Spleen (tissue), 11 donors: ENCODE measurements around the gene KDM4F. TPM values are rescaled to one million over a fixed set of nuclear protein-coding genes. Genes with fewer than 3 reads are reported as not detected.
A peak's percentile ranks its signal among the peaks of the same experiment; 100 is the strongest.
"Not testable (repeated sequence)": the region's sequence is repeated elsewhere in the genome, so short reads cannot be mapped to it uniquely, and the experiment has no call there.

Experiments
- DNase-seq: peaks from one replicate; pipeline ENCODE4 v3.0.0-alpha.2; 2020
- H3K27ac ChIP-seq, 8 donors: fragments of 200-600 bp; sonication (generic) in 7 of 8; 1 replicate in 4 of 8; 2 replicates in 4 of 8; pipeline versions ENCODE4 v1.5.0 to v1.8.0; 2016 to 2021; ENCODE audit warnings: inconsistent platforms in 4 of 8, mild to moderate bottlenecking in 4 of 8, moderate library complexity in 1 of 8
- H3K27me3 ChIP-seq, 7 donors: fragments of 200-600 bp; sonication (generic) in 6 of 7; replicated peaks in 1 of 7; 1 replicate in 4 of 7; 2 replicates in 3 of 7; pipeline versions ENCODE4 v1.5.0 to v1.8.0; 2016 to 2021; ENCODE audit warnings: inconsistent platforms in 3 of 7, mild to moderate bottlenecking in 1 of 7
- H3K36me3 ChIP-seq, 6 donors: fragments of 200-600 bp; sonication (generic) in 5 of 6; 1 replicate in 4 of 6; 2 replicates in 2 of 6; pipeline versions ENCODE4 v1.5.0 to v1.8.0; 2016 to 2021; ENCODE audit warnings: inconsistent platforms in 2 of 6
- H3K4me1 ChIP-seq, 6 donors: fragments of 200-600 bp; sonication (generic) in 5 of 6; 1 replicate in 3 of 6; 2 replicates in 3 of 6; pipeline versions ENCODE4 v1.5.0 to v1.8.0; 2016 to 2021; ENCODE audit warnings: inconsistent platforms in 3 of 6
- H3K4me3 ChIP-seq, 8 donors: fragments of 200-600 bp; sonication (generic) in 7 of 8; 1 replicate in 4 of 8; 2 replicates in 4 of 8; pipeline versions ENCODE4 v1.5.0 to v1.8.0; 2016 to 2021; ENCODE audit warnings: inconsistent platforms in 4 of 8, mild to moderate bottlenecking in 4 of 8, moderate library complexity in 2 of 8
- H3K9me3 ChIP-seq, 8 donors: fragments of 200-600 bp; sonication (generic) in 7 of 8; 1 replicate in 4 of 8; 2 replicates in 4 of 8; pipeline versions ENCODE4 v1.5.0 to v1.8.0; 2016 to 2021; ENCODE audit warnings: inconsistent platforms in 4 of 8
- CTCF ChIP-seq, 11 experiments: fragments of 200-600 bp in 7 of 11; fragments of 450-650 bp in 4 of 11; sonication (generic) in 4 of 11; IDR thresholded peaks in 8 of 11; conservative IDR thresholded peaks in 3 of 11; 1 replicate in 7 of 11; 2 replicates in 4 of 11; pipeline versions ENCODE4 v1.4.0 to v1.8.0; 2016 to 2021; ENCODE audit warnings: antibody characterized with exemption in 11 of 11, inconsistent platforms in 4 of 11, mild to moderate bottlenecking in 1 of 11
- POLR2A ChIP-seq, 3 donors: fragments of 450-650 bp; IDR thresholded peaks; one replicate each; pipeline ENCODE4 v1.5.1; 2017; ENCODE audit warnings: antibody characterized with exemption in 3 of 3, mild to moderate bottlenecking in 1 of 3
- POLR2AphosphoS5 ChIP-seq, 3 donors: sonication (generic); formaldehyde crosslinking; IDR thresholded peaks; one replicate each; pipeline ENCODE4 v1.5.1; 2017; ENCODE audit warnings: antibody characterized with exemption in 3 of 3
- WGBS, 5 donors: extraction: QIAGEN DNeasy Blood & Tissue Kit in 3 of 5; methylation state at CpG; one replicate each; pipeline versions ENCODE4 v1.1.5 to v1.1.7; 2013 to 2018; 5-methylcytosine and 5-hydroxymethylcytosine counted together
- intact Hi-C: fragments of 100-400 bp; cut with DNase I; formaldehyde crosslinking; loops from one replicate; pipeline ENCODE4 v1.15.0; 2023; ENCODE audit warnings: low total_unique reads
- polyA plus RNA-seq, 3 donors: library from polyadenylated mRNA; stranded (reverse); fragments of 200-250 nt; gene quantifications; one replicate each; pipeline ENCODE4 v1.2.1, GENCODE V29; 2013
- total RNA-seq, 7 donors: library from RNA; depleted of rRNA in 3 of 7; stranded (reverse); fragments of >200 nt in 3 of 7; fragmentation: NEBNext Ultra II Directional in 4 of 7; extraction: Animal tissue kit (Norgen Biotek cat#: 25700) in 4 of 7; gene quantifications; one replicate each; pipeline versions ENCODE4 v1.1.0 to v1.2.1, GENCODE V29; 2016 to 2021
- donor health status: healthy with polysubstance abuse.
- donor health status: DM: no; HTN: no; CAD: no; lungs with moderate emphysema.
- donor health status: DM: no; HTN: no; CAD: no.
- donor health status: Bipolar disorder and iron deficiency.
- donor health status: healthy.
- donor health status: DM: no; HTN: no; CAD: no.
- donor health status: DM: yes; HTN: yes; CAD: no.

KDM4F gene
- total and polyA plus RNA-seq, 10 donors: not detected

DNA sequence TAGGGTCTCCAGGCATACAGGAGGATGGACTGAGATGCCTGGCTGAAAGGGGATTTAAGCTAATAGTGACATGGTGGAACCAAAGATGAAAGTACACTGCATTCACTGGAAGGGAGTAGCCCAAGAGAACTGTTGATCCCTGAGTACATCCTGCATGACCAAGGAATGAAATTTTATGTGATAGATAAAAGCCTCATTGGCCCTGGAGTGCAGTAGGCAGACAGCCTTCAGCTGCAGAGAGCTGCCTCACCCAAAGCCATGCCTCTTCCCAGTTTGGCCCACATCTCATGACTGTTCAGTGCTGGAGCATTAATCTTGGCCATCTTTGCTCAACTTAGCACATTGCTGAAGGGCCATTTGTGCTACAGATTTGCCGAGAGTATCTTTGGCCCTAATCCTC is 16.2 kb upstream of the KDM4F start:
- Histone ChIP-seq H3K9me3 (no peaks in the 10 kb centered on the region), H3K4me3 (no peak overlapping the region), H3K27ac (no peak overlapping the region), H3K4me1 (no peaks in the 10 kb centered on the region), H3K27me3 (peaks cover 0 to 19% (median 14%) of the 10 kb centered on the region in 7 donors), H3K36me3 (no peaks in the 10 kb centered on the region)
- no peak for TF ChIP-seq POLR2AphosphoS5 (IDR thresholded peaks at IDR 0.05)
- TF ChIP-seq CTCF (IDR thresholded peaks at IDR 0.05 in 8 of 11, conservative IDR thresholded peaks at IDR 0.05 in 3 of 11): no peak
- no peak for TF ChIP-seq POLR2A (IDR thresholded peaks at IDR 0.05)
- intact Hi-C loops: no loop called here
- 84 to 100% (median 95%) methylated on average over 1 of the region's 1 CpG for WGBS, 5 donors
- no peak for DNase-seq

- H3K4me1 ChIP-seq: no peaks in the 10 kb centered on the region
- H3K9me3 ChIP-seq: no peaks in the 10 kb centered on the region
- no peak for TF ChIP-seq POLR2A (IDR thresholded peaks at IDR 0.05)
- TF ChIP-seq POLR2AphosphoS5 (IDR thresholded peaks at IDR 0.05): no peak
- no peak for TF ChIP-seq CTCF (IDR thresholded peaks at IDR 0.05 in 8 of 11, conservative IDR thresholded peaks at IDR 0.05 in 3 of 11)
- no peak overlapping the region for H3K27ac ChIP-seq
- intact Hi-C loops: no loop called here
- H3K27me3 ChIP-seq: peaks cover 0 to 24% (median 14%) of the 10 kb centered on the region in 7 donors
- no peak overlapping the region for H3K4me3 ChIP-seq
- no peak for DNase-seq
- 78 to 91% (median 86%) methylated on average over 2 of the region's 2 CpGs for WGBS, 5 donors
- no peaks in the 10 kb centered on the region for H3K36me3 ChIP-seq
Observed at GRCh38 chr11:95035316-95035715, 13.9 kb upstream of the KDM4F start.

DNA sequence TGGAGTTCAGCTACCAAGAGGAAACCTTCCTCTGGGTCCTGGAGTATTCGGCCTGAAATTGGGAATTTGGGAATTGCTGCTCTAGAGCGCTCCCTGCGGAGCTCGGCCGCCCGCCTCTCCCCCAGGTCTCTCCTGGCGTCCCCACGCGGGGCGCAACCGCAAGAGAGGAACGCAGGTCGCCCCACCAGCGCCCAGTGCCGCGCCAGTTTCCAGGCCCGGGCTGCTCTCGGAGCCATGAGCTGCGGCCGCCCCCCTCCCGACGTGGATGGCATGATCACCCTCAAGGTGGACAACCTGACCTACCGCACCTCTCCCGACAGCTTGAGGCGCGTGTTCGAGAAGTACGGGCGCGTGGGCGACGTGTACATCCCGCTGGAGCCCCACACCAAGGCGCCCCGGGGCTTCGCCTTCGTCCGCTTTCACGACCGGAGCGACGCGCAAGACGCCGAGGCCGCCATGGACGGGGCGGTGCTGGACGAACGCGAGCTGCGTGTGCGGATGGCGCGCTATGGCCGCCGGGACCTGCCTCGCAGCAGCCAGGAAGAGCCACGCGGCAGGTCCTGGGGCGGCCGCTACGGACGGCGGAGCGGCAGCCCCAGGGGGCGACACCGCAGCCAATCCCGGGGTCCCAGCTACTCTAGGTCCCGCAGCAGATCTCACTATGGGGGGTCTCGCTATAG is 11.7 kb upstream of the KDM4F start:
- H3K36me3 ChIP-seq, intact Hi-C loops, H3K9me3 ChIP-seq, H3K4me1 ChIP-seq: not testable (repeated sequence)
- peak; percentile 80 for DNase-seq
- Histone ChIP-seq H3K4me3 (peak overlapping the region; percentile 3 to 61 (median 22)), H3K27me3 (peaks cover 0 to 33% (median 14%) of the 10 kb centered on the region in 7 donors), H3K27ac (peak overlapping the region in 1 of 8 donors; percentile 14)
- peak in 2 of 3 donors; percentile 27 to 49 for TF ChIP-seq POLR2AphosphoS5 (IDR thresholded peaks at IDR 0.05)
- TF ChIP-seq CTCF (IDR thresholded peaks at IDR 0.05 in 8 of 11, conservative IDR thresholded peaks at IDR 0.05 in 3 of 11): peak in 1 of 11 experiments; percentile 23
- WGBS, 5 donors: 22 to 54% (median 38%) methylated on average over 18 to 71 of the region's 71 CpGs

- Histone ChIP-seq H3K4me1 (no peaks in the 10 kb centered on the region), H3K36me3 (no peaks in the 10 kb centered on the region), H3K27me3 (peaks cover 0 to 35% (median 8%) of the 10 kb centered on the region in 7 donors), H3K27ac (no peak overlapping the region), H3K4me3 (no peak overlapping the region), H3K9me3 (no peaks in the 10 kb centered on the region)
- TF ChIP-seq CTCF (IDR thresholded peaks at IDR 0.05 in 8 of 11, conservative IDR thresholded peaks at IDR 0.05 in 3 of 11): no peak
- no peak for TF ChIP-seq POLR2A (IDR thresholded peaks at IDR 0.05)
- TF ChIP-seq POLR2AphosphoS5 (IDR thresholded peaks at IDR 0.05): no peak
- intact Hi-C loops: no loop called here
- 94 to 98% (median 96%) methylated on average over 1 of the region's 1 CpG for WGBS, 5 donors
- DNase-seq: no peak
Observed at GRCh38 chr11:95042239-95042638, 7.0 kb upstream of the KDM4F start.
